ENCODE measurements around the gene SH3RF3.
A peak's percentile ranks its signal among the peaks of the same experiment; 100 is the strongest.

The SH3RF3 gene

DNA sequence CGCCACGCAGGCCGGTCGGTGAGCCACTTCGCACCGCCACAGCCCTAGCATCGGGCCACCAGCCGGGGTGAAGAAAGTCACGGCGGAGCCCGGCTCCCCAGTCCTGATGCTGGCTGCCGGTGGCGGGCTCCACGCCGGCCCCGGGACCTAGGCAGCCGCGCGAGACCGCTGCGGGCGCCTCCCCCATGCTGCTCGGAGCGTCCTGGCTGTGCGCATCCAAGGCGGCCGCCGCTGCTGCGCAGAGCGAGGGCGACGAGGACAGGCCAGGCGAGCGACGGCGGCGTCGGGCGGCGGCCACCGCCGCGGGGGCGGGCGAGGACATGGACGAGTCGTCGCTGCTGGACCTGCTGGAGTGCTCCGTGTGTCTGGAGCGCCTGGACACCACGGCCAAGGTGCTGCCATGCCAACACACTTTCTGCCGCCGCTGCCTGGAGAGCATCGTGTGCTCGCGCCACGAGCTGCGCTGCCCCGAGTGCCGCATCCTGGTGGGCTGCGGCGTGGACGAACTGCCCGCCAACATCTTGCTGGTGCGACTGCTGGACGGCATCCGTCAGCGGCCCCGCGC is 433 bp downstream of the SH3RF3 start:
- ATAC-seq: peak; percentile 10; the same call in 1 of the 3 replicates
- TF ChIP-seq, protein P1, sequence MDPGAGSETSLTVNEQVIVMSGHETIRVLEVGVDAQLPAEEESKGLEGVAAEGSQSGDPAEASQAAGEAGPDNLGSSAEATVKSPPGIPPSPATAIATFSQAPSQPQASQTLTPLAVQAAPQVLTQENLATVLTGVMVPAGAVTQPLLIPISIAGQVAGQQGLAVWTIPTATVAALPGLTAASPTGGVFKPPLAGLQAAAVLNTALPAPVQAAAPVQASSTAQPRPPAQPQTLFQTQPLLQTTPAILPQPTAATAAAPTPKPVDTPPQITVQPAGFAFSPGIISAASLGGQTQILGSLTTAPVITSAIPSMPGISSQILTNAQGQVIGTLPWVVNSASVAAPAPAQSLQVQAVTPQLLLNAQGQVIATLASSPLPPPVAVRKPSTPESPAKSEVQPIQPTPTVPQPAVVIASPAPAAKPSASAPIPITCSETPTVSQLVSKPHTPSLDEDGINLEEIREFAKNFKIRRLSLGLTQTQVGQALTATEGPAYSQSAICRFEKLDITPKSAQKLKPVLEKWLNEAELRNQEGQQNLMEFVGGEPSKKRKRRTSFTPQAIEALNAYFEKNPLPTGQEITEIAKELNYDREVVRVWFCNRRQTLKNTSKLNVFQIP (CRISPR knock-in tag; IDR thresholded peaks at IDR 0.05; ENCODE audit: borderline replicate concordance, low read depth): no peak
- TF ChIP-seq SNAI2 (CRISPR knock-in tag; IDR thresholded peaks at IDR 0.05) (no peak), OSR1 (CRISPR knock-in tag; IDR thresholded peaks at IDR 0.05) (no peak), ESRRG (CRISPR knock-in tag; IDR thresholded peaks at IDR 0.05) (no peak)

DNA sequence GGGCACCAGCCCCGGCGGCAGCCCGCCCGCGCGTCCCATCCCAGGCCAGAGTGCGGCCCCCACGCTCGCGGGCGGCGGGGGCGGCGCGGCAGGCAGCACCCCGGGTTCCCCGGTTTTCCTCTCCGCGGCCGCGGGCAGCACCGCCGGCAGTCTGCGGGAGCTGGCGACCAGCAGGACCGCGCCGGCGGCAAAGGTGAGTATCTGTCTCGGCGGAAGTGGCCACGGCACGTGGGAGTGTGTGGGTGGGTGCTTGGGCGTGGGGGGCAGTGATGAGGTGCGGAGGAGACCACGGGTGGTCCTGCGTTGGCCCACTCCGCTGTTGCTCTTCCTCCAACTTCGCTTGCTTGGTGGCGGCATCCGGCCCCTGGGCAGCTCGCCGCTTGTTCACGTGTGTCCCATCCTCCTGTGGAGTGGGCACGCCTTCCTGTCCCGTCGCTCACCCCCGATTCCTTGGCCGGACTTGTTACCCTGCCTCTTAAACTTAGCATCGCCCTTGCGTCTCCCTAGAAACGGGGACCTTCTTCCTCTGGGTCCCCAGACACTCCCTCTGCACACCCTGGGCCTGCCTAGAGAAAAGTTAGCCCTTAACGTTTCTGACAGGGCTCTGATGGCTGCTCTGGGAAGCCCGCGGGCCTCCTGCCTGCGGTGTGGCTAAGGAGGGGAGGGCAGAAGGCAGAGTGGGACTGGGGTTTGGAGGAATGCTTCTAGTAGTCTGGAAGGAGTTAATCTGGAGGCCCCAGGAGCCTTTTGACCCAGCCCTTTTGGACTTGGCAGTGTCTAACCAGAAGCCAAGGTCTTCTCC is 1.1 kb downstream of the SH3RF3 start:
- TF ChIP-seq PPARA (CRISPR knock-in tag; IDR thresholded peaks at IDR 0.05; ENCODE audit: borderline replicate concordance) (no peak), ESRRG (CRISPR knock-in tag; IDR thresholded peaks at IDR 0.05) (no peak), CSDC2 (CRISPR knock-in tag; IDR thresholded peaks at IDR 0.05) (no peak), OSR1 (CRISPR knock-in tag; IDR thresholded peaks at IDR 0.05) (no peak)
- TF ChIP-seq, protein P1 (CRISPR knock-in tag; IDR thresholded peaks at IDR 0.05; ENCODE audit: borderline replicate concordance, low read depth): no peak
- ATAC-seq: no peak

DNA sequence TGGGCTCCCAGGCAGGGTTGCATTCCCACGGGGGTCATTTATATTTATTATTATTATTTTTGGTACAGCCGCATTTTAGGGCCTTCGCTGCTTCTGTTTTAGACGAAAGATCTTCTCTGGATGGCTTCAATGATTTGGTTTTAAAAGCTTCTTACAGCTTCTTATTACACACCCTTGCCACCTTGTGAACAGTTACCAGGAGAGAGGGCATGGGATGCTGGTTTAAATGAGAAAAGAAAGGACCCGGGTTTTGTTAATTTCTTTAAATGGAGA is 1.7 kb downstream of the SH3RF3 start:
- no peak for ATAC-seq
- TF ChIP-seq ZC3H10 (CRISPR knock-in tag; IDR thresholded peaks at IDR 0.05) (no peak), ZNF565 (CRISPR knock-in tag; conservative IDR thresholded peaks at IDR 0.05; ENCODE audit: low read depth) (no peak), BACH2 (CRISPR knock-in tag; IDR thresholded peaks at IDR 0.05; ENCODE audit: borderline replicate concordance) (no peak), CSDC2 (CRISPR knock-in tag; IDR thresholded peaks at IDR 0.05) (no peak), ISL1 (CRISPR knock-in tag; IDR thresholded peaks at IDR 0.05) (no peak), RARB (CRISPR knock-in tag; IDR thresholded peaks at IDR 0.05) (no peak), SNAI2 (CRISPR knock-in tag; IDR thresholded peaks at IDR 0.05) (no peak), ZNF70 (CRISPR knock-in tag; IDR thresholded peaks at IDR 0.05) (no peak)
- TF ChIP-seq, protein P2, sequence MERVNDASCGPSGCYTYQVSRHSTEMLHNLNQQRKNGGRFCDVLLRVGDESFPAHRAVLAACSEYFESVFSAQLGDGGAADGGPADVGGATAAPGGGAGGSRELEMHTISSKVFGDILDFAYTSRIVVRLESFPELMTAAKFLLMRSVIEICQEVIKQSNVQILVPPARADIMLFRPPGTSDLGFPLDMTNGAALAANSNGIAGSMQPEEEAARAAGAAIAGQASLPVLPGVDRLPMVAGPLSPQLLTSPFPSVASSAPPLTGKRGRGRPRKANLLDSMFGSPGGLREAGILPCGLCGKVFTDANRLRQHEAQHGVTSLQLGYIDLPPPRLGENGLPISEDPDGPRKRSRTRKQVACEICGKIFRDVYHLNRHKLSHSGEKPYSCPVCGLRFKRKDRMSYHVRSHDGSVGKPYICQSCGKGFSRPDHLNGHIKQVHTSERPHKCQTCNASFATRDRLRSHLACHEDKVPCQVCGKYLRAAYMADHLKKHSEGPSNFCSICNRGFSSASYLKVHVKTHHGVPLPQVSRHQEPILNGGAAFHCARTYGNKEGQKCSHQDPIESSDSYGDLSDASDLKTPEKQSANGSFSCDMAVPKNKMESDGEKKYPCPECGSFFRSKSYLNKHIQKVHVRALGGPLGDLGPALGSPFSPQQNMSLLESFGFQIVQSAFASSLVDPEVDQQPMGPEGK (CRISPR knock-in tag; IDR thresholded peaks at IDR 0.05; ENCODE audit: borderline replicate concordance): no peak

DNA sequence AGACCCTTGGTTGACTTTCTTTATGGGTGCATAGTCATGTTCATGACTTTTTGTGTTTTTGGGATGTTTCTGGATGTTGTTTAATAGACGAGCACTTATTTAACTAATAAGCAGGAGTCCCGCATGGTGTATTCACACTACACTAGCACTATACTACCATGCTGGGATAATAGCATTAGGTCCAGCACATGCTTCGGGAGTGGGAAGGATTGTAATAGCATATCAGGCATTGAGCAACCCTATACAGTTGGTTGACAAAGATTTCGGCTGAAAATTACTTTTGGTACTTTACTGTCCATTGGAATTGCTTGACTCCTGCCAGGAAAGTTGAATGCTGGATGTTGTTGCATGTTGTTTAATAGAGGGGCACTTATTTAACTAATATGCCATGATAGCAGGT is 2.8 kb downstream of the SH3RF3 start:
- ATAC-seq: no peak
- TF ChIP-seq ZNF8 (CRISPR knock-in tag; IDR thresholded peaks at IDR 0.05) (no peak), CSDC2 (CRISPR knock-in tag; IDR thresholded peaks at IDR 0.05) (no peak)
- TF ChIP-seq, protein P2 (CRISPR knock-in tag; IDR thresholded peaks at IDR 0.05; ENCODE audit: borderline replicate concordance): no peak
- TF ChIP-seq, protein P3, sequence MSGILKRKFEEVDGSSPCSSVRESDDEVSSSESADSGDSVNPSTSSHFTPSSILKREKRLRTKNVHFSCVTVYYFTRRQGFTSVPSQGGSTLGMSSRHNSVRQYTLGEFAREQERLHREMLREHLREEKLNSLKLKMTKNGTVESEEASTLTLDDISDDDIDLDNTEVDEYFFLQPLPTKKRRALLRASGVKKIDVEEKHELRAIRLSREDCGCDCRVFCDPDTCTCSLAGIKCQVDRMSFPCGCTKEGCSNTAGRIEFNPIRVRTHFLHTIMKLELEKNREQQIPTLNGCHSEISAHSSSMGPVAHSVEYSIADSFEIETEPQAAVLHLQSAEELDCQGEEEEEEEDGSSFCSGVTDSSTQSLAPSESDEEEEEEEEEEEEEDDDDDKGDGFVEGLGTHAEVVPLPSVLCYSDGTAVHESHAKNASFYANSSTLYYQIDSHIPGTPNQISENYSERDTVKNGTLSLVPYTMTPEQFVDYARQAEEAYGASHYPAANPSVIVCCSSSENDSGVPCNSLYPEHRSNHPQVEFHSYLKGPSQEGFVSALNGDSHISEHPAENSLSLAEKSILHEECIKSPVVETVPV (CRISPR knock-in tag; IDR thresholded peaks at IDR 0.05): no peak

DNA sequence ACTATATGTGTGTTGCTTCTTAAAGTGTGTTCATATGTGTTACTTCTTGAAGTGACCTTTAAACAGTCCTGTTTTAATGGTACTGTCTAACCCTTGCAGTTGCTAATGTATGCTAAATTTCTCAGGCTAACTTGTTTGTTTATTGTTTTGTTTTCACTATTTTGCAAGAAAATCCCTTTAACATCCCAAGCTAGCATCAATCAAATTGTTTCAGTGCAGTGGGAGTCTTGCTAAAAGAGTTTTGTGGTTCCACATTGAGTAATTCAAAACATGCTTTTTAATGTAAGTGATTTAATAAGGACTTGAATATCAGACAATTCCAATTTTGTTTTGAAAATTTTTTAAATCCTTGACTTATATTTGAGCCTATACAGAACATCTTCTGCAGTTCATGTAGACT is 3.6 kb downstream of the SH3RF3 start:
- ATAC-seq: no peak
- TF ChIP-seq, protein P4, sequence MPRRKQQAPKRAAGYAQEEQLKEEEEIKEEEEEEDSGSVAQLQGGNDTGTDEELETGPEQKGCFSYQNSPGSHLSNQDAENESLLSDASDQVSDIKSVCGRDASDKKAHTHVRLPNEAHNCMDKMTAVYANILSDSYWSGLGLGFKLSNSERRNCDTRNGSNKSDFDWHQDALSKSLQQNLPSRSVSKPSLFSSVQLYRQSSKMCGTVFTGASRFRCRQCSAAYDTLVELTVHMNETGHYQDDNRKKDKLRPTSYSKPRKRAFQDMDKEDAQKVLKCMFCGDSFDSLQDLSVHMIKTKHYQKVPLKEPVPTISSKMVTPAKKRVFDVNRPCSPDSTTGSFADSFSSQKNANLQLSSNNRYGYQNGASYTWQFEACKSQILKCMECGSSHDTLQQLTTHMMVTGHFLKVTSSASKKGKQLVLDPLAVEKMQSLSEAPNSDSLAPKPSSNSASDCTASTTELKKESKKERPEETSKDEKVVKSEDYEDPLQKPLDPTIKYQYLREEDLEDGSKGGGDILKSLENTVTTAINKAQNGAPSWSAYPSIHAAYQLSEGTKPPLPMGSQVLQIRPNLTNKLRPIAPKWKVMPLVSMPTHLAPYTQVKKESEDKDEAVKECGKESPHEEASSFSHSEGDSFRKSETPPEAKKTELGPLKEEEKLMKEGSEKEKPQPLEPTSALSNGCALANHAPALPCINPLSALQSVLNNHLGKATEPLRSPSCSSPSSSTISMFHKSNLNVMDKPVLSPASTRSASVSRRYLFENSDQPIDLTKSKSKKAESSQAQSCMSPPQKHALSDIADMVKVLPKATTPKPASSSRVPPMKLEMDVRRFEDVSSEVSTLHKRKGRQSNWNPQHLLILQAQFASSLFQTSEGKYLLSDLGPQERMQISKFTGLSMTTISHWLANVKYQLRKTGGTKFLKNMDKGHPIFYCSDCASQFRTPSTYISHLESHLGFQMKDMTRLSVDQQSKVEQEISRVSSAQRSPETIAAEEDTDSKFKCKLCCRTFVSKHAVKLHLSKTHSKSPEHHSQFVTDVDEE (CRISPR knock-in tag; IDR thresholded peaks at IDR 0.05): no peak
- TF ChIP-seq ZNF565 (CRISPR knock-in tag; conservative IDR thresholded peaks at IDR 0.05; ENCODE audit: low read depth) (no peak), RARB (CRISPR knock-in tag; IDR thresholded peaks at IDR 0.05) (no peak), ZNF70 (CRISPR knock-in tag; IDR thresholded peaks at IDR 0.05) (no peak), ZNF8 (CRISPR knock-in tag; IDR thresholded peaks at IDR 0.05) (no peak), ISL1 (CRISPR knock-in tag; IDR thresholded peaks at IDR 0.05) (no peak), CSDC2 (CRISPR knock-in tag; IDR thresholded peaks at IDR 0.05) (no peak)
- TF ChIP-seq, protein P3 (CRISPR knock-in tag; IDR thresholded peaks at IDR 0.05): no peak
- TF ChIP-seq, protein P2 (CRISPR knock-in tag; IDR thresholded peaks at IDR 0.05; ENCODE audit: borderline replicate concordance): no peak

Measured in SK-N-SH treated with all-trans-retinoic acid at 6 μM for 48 hours (cell line).